ENCODE data around the gene OR2L2. TPM values are rescaled to one million over a fixed set of nuclear protein-coding genes. Genes with fewer than 3 reads are reported as not detected.
"Not testable (repeated sequence)": the region's sequence is repeated elsewhere in the genome, so short reads cannot be mapped to it uniquely, and the experiment has no call there.

OR2L2 gene
- total RNA-seq, 1 donor from 2014 or later = not detected

- no peaks in the 10 kb centered on the region for H3K36me3 ChIP-seq (ENCODE audit: control insufficient read depth, insufficient read depth, low read length)
- no peak for TF ChIP-seq CTCF (IDR thresholded peaks at IDR 0.05; ENCODE audit: insufficient read depth, low read length, poor library complexity, severe bottlenecking)
- no peaks in the 10 kb centered on the region for H3K27me3 ChIP-seq (ENCODE audit: control insufficient read depth, insufficient read depth, low read length)
- H3K4me3 ChIP-seq (ENCODE audit: low read depth, low read length) = no peak overlapping the region
- DNase-seq (ENCODE audit: low read depth) = no peak
Measured at GRCh38 chr1:248055261-248055660, 25.4 kb downstream of the OR2L2 start.

- no peak for TF ChIP-seq CTCF (IDR thresholded peaks at IDR 0.05; ENCODE audit: insufficient read depth, low read length, poor library complexity, severe bottlenecking)
- Histone ChIP-seq H3K4me3 (ENCODE audit: low read depth, low read length) (no peak overlapping the region), H3K27me3 (ENCODE audit: control insufficient read depth, insufficient read depth, low read length) (no peaks in the 10 kb centered on the region), H3K36me3 (ENCODE audit: control insufficient read depth, insufficient read depth, low read length) (no peaks in the 10 kb centered on the region)
- DNase-seq (ENCODE audit: low read depth) = no peak
Measured at GRCh38 chr1:248065071-248065470, 35.2 kb downstream of the OR2L2 start.

- Histone ChIP-seq H3K36me3 (ENCODE audit: control insufficient read depth, insufficient read depth, low read length) (no peaks in the 10 kb centered on the region), H3K4me3 (ENCODE audit: low read depth, low read length) (no peak overlapping the region), H3K27me3 (ENCODE audit: control insufficient read depth, insufficient read depth, low read length) (no peaks in the 10 kb centered on the region)
- no peak for DNase-seq (ENCODE audit: low read depth)
- TF ChIP-seq CTCF (IDR thresholded peaks at IDR 0.05; ENCODE audit: insufficient read depth, low read length, poor library complexity, severe bottlenecking) = no peak
Measured at GRCh38 chr1:248065604-248066003, 35.7 kb downstream of the OR2L2 start.

GRCh38 chr1:248083864-248084263 lies 54.0 kb downstream of the OR2L2 start:
- not testable (repeated sequence) for H3K27me3 ChIP-seq (ENCODE audit: control insufficient read depth, insufficient read depth, low read length); H3K36me3 ChIP-seq (ENCODE audit: control insufficient read depth, insufficient read depth, low read length); H3K4me3 ChIP-seq (ENCODE audit: low read depth, low read length); DNase-seq (ENCODE audit: low read depth)

Other genes starting within 250 kb of the OR2L2 start
- gene OR14A16, start 206.0 kb upstream of the OR2L2 start, total RNA-seq = not detected in 2 replicates
- not detected in 2 replicates for gene OR11L1, start 188.2 kb upstream of the OR2L2 start, total RNA-seq
- 4.2 and 5.3 TPM in 2 replicates for gene TRIM58, start 172.9 kb upstream of the OR2L2 start, total RNA-seq
- gene OR2W3, start 134.5 kb upstream of the OR2L2 start, total RNA-seq = 1.0 and 1.8 TPM in 2 replicates
- gene OR2T8, start 109.8 kb upstream of the OR2L2 start, total RNA-seq = not detected in 2 replicates
- gene OR2AJ1, start 105.2 kb upstream of the OR2L2 start, total RNA-seq = not detected in 2 replicates
- not detected in 2 replicates for gene OR2L8, start 81.2 kb upstream of the OR2L2 start, total RNA-seq
- gene OR2AK2, start 64.8 kb upstream of the OR2L2 start, total RNA-seq = not detected in 2 replicates
- not detected in 2 replicates for gene OR2L5, start 16.4 kb upstream of the OR2L2 start, total RNA-seq
- 0.08 TPM in 1 of 2 replicates, not detected in the other for gene OR2L3, start 16.8 kb downstream of the OR2L2 start, total RNA-seq
- not detected in 2 replicates for gene OR2L13, start 65.1 kb downstream of the OR2L2 start, total RNA-seq
- gene OR2M5, start 115.1 kb downstream of the OR2L2 start, total RNA-seq = not detected in 2 replicates
- gene OR2M2, start 144.8 kb downstream of the OR2L2 start, total RNA-seq = not detected in 2 replicates
- gene OR2M3, start 167.2 kb downstream of the OR2L2 start, total RNA-seq = not detected in 2 replicates
- gene OR2M4, start 201.3 kb downstream of the OR2L2 start, total RNA-seq = not detected in 2 replicates
- not detected in 2 replicates for gene OR2T33, start 247.9 kb downstream of the OR2L2 start, total RNA-seq

Data from kidney epithelial cell (primary cell).